Heart left ventricle (tissue), 13 donors: ENCODE measurements around the gene CFAP46.

Experiments
- CTCF ChIP-seq, 12 donors: fragments of 200-600 bp; sonication (generic) in 4 of 12; IDR thresholded peaks; one replicate each; pipeline versions ENCODE4 v1.5.0 to v1.8.0; 2018 to 2022; ENCODE audit warnings: antibody characterized with exemption in 12 of 12, mild to moderate bottlenecking in 5 of 12
- POLR2A ChIP-seq, 2 donors: fragments of 450-650 bp; IDR thresholded peaks; one replicate each; pipeline ENCODE4 v1.6.1; 2017; ENCODE audit warnings: antibody characterized with exemption in 2 of 2, mild to moderate bottlenecking in 2 of 2, moderate library complexity in 2 of 2
- donor health status: ischemic (EF 13 %, LVEDD 7.1; RV severe dilation, severe dysfunction).
- donor health status: DM: no; HTN: yes; CAD: no.
- donor health status: DM: no; HTN: no; CAD: no.
- donor health status: ischemic (EF 25% LVEDD 6.9; RV normal size, moderate dysfunction).
- donor health status: ischemic (EF 25% LVEDD 5.7; RV mildly dilated, moderate dysfunction).
- donor health status: ischemic (EF 35%, LVEDD 5.7; RV mildly dilated, moderate dysfunction).
- donor health status: nonischemic (EF 11% LVEDD 7.7; RV severe dilation, severe dysfunction).
- donor health status: DM: yes; HTN: yes; CAD: no.
- donor health status: PGD.
- donor health status: ischemic (EF 29% LVEDD 5.4; RV normal size, mild dysfunction).
- donor health status: nonischemic (EF 23%, LVEDD 6.1; RV moderate dilation, normal function).

- TF ChIP-seq CTCF (IDR thresholded peaks at IDR 0.05) = no peak
- no peak for TF ChIP-seq POLR2A (IDR thresholded peaks at IDR 0.05)
These were observed 9.7 kb downstream of the CFAP46 start for GRCh38 chr10:132932461-132933307.
